Tibial nerve (tissue), 4 donors: ENCODE measurements around the gene GRIFIN. TPM values are rescaled to one million over a fixed set of nuclear protein-coding genes. Genes with fewer than 3 reads are reported as not detected.

ENCODE experiments used
- DNase-seq, 2 donors: peaks; one replicate each; pipeline ENCODE4 v3.0.0-alpha.2; 2019; ENCODE audit warnings: low spot score in 2 of 2
- H3K27ac ChIP-seq, 4 donors: fragments of 200-600 bp; sonication (generic) in 3 of 4; one replicate each; pipeline ENCODE4 v1.5.1; 2017 to 2019; ENCODE audit warnings: mild to moderate bottlenecking in 1 of 4
- H3K27me3 ChIP-seq, 2 donors: fragments of 200-600 bp; sonication (generic) in 1 of 2; one replicate each; pipeline versions ENCODE4 v1.5.1 to v1.6.0; 2017 to 2019
- H3K36me3 ChIP-seq, 3 donors: fragments of 200-600 bp; sonication (generic); one replicate each; pipeline ENCODE4 v1.5.1; 2018 to 2019
- H3K4me1 ChIP-seq, 4 donors: fragments of 200-600 bp; sonication (generic) in 3 of 4; one replicate each; pipeline ENCODE4 v1.5.1; 2017 to 2019
- H3K4me3 ChIP-seq, 4 donors: fragments of 200-600 bp; sonication (generic) in 3 of 4; one replicate each; pipeline ENCODE4 v1.5.1; 2017 to 2019; ENCODE audit warnings: mild to moderate bottlenecking in 1 of 4, moderate library complexity in 1 of 4
- H3K9me3 ChIP-seq, 4 donors: fragments of 200-600 bp; sonication (generic) in 3 of 4; one replicate each; pipeline ENCODE4 v1.5.1; 2017 to 2019
- EP300 ChIP-seq, 2 donors: sonication (generic); formaldehyde crosslinking; IDR thresholded peaks; one replicate each; pipeline ENCODE4 v1.6.1; 2017; ENCODE audit warnings: antibody characterized with exemption in 2 of 2, mild to moderate bottlenecking in 1 of 2
- POLR2A ChIP-seq, 2 donors: fragments of 450-650 bp; IDR thresholded peaks; one replicate each; pipeline ENCODE4 v1.6.1; 2017; ENCODE audit warnings: antibody characterized with exemption in 2 of 2, mild to moderate bottlenecking in 2 of 2, moderate library complexity in 2 of 2
- WGBS, 2 donors: methylation state at CpG; one replicate each; pipeline ENCODE4 v1.1.5; 2018; 5-methylcytosine and 5-hydroxymethylcytosine counted together
- total RNA-seq, 4 donors: library from RNA; depleted of rRNA; stranded (reverse); fragments of >200 nt; gene quantifications; one replicate each; pipeline ENCODE4 v1.1.0, GENCODE V29; 2016
- TF ChIP-seq, protein P1 (sequence below), 5 experiments: fragments of 200-600 bp in 3 of 5; fragments of 450-650 bp in 2 of 5; sonication (generic) in 3 of 5; IDR thresholded peaks; one replicate each; pipeline ENCODE4 v1.5.1; 2016 to 2019; ENCODE audit warnings: antibody characterized with exemption in 5 of 5, mild to moderate bottlenecking in 3 of 5, moderate library complexity in 2 of 5

GRIFIN gene
- total RNA-seq, 4 donors from 2014 or later = not detected

DNA sequence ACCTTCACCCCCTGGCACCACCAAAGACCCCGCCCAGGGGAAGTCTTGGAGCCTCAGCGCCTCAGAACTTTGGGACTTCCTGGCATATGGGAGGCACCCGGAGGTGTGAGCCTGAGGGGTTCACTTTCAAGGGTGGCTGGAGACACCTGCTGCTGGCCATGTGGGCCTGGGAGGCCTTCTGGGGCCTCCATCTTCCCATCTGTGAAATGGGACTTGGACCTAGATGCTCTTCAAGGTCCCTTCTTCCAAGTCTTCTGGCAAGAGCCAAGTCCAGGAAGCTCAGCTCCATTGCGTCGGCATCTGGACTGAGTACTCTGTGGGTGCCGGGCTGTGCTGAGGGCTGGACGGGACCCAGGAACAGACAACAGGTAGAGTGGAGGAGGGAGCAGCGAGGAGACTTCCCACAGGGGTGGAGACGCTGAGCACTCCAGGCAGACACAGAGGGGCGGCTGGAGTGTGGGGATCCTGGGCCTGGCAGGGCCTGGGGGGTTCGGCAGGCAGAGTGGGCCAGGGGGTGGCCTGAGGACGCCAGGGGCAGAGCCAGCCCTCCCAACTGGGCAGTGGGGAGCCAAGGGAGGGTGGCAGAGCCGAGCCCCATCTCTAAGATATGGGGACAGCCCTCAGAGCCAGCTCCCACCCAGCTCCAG, 34.1 kb upstream of the GRIFIN start:
- TF ChIP-seq, protein P1, sequence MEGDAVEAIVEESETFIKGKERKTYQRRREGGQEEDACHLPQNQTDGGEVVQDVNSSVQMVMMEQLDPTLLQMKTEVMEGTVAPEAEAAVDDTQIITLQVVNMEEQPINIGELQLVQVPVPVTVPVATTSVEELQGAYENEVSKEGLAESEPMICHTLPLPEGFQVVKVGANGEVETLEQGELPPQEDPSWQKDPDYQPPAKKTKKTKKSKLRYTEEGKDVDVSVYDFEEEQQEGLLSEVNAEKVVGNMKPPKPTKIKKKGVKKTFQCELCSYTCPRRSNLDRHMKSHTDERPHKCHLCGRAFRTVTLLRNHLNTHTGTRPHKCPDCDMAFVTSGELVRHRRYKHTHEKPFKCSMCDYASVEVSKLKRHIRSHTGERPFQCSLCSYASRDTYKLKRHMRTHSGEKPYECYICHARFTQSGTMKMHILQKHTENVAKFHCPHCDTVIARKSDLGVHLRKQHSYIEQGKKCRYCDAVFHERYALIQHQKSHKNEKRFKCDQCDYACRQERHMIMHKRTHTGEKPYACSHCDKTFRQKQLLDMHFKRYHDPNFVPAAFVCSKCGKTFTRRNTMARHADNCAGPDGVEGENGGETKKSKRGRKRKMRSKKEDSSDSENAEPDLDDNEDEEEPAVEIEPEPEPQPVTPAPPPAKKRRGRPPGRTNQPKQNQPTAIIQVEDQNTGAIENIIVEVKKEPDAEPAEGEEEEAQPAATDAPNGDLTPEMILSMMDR (IDR thresholded peaks at IDR 0.05) = no peak
- no peak for TF ChIP-seq EP300 (IDR thresholded peaks at IDR 0.05)
- no peak for TF ChIP-seq POLR2A (IDR thresholded peaks at IDR 0.05)

DNA sequence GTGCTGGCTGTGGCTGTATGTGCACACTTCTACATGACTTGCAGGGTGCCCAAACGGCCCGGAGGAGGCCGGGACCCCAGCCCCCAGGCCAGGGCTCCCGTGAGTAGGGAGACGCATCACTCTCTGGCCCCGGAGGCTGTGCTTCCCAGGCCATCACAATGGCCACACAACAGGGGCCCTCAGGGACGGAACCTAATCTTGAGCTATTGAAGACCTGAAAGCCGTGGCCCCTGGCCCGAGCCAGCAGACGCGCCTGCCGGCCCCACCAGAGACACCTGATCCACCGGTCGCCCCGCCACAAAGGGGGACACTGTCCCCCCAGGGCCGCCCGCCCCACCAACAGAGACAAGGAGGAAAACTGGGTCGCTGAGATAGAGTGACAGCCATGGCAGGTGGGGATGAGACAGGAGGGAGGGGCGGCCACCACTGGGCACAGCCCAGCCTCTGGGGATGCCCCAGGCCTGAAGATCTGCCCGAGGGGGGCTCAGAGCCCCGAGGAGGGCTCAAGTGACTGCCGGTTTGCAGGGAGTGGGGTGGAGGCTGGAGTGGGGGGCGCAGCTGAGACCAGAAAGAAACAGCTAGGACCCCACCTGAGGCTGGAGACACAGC, 33.2 kb upstream of the GRIFIN start:
- no peaks in the 10 kb centered on the region for H3K36me3 ChIP-seq
- no peaks in the 10 kb centered on the region for H3K27me3 ChIP-seq
- WGBS, 2 donors = 85 to 86% methylated on average over 11 to 17 of the region's 23 CpGs
- H3K9me3 ChIP-seq = no peaks in the 10 kb centered on the region
- TF ChIP-seq POLR2A (IDR thresholded peaks at IDR 0.05) = no peak
- TF ChIP-seq, protein P1 (IDR thresholded peaks at IDR 0.05) = no peak
- no peak for TF ChIP-seq EP300 (IDR thresholded peaks at IDR 0.05)
- no peak for DNase-seq
- peaks cover 0 to 46% (median 29%) of the 10 kb centered on the region in 4 donors for H3K4me1 ChIP-seq
- no peak overlapping the region for H3K4me3 ChIP-seq
- H3K27ac ChIP-seq = peak overlapping the region in 2 of 4 donors; percentile 31 to 58

More for the DNA sequence above, 34.1 kb upstream of the GRIFIN start:
- peak overlapping the region in 2 of 4 donors; percentile 22 to 85 for H3K27ac ChIP-seq
- no peaks in the 10 kb centered on the region for H3K27me3 ChIP-seq
- no peaks in the 10 kb centered on the region for H3K36me3 ChIP-seq
- WGBS, 2 donors = 90 to 92% methylated on average over 12 to 13 of the region's 13 CpGs
- H3K4me1 ChIP-seq = peaks cover 0 to 46% (median 29%) of the 10 kb centered on the region in 4 donors
- no peaks in the 10 kb centered on the region for H3K9me3 ChIP-seq
- no peak for DNase-seq
- no peak overlapping the region for H3K4me3 ChIP-seq

- Histone ChIP-seq H3K36me3 (no peaks in the 10 kb centered on the region), H3K27ac (peak overlapping the region in 3 of 4 donors; percentile 46 to 60 (median 58)), H3K4me1 (peaks cover 0 to 46% (median 29%) of the 10 kb centered on the region in 4 donors), H3K9me3 (no peaks in the 10 kb centered on the region), H3K4me3 (peak overlapping the region in 1 of 4 donors; percentile 1), H3K27me3 (no peaks in the 10 kb centered on the region)
- DNase-seq = peak; percentile 50 to 59
- TF ChIP-seq POLR2A (IDR thresholded peaks at IDR 0.05) = no peak
- peak; percentile 46 to 59 for TF ChIP-seq EP300 (IDR thresholded peaks at IDR 0.05)
- 44 to 52% methylated on average over 31 to 40 of the region's 43 CpGs for WGBS, 2 donors
Measured at GRCh38 chr7:2508327-2509215, 32.4 kb upstream of the GRIFIN start.

DNA sequence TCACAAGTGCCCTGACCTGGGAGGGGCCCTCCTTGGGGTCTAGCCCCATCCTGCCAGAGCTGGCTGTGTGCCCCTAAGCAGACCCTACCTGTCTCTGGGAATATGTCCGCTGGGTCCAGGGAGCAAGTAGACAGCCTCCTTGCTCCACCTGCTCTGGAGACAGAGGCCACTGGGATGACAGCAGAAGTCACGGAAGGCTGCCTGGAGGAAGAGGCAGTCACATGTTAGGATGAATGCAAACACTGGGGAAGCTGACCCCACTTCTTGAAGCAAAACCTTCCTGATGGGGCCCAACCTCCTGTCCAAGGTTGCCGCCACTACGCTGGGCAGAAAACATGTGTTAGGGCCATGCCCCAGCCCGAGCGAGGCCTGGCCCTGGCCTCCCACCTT, 31.7 kb upstream of the GRIFIN start:
- Histone ChIP-seq H3K4me1 (peaks cover 0 to 46% (median 29%) of the 10 kb centered on the region in 4 donors), H3K4me3 (no peak overlapping the region), H3K36me3 (no peaks in the 10 kb centered on the region), H3K27ac (peak overlapping the region in 2 of 4 donors; percentile 29 to 46), H3K27me3 (no peaks in the 10 kb centered on the region), H3K9me3 (no peaks in the 10 kb centered on the region)
- 72 to 83% methylated on average over 1 to 6 of the region's 6 CpGs for WGBS, 2 donors
- DNase-seq = no peak
- TF ChIP-seq, protein P1 (IDR thresholded peaks at IDR 0.05) = no peak
- TF ChIP-seq EP300 (IDR thresholded peaks at IDR 0.05) (no peak), POLR2A (IDR thresholded peaks at IDR 0.05) (no peak)

- H3K4me1 ChIP-seq = peaks cover 0 to 42% (median 27%) of the 10 kb centered on the region in 4 donors
- WGBS, 2 donors = 82 to 88% methylated on average over 25 to 26 of the region's 26 CpGs
- peaks cover 0 to 4% of the 10 kb centered on the region in 2 donors for H3K27me3 ChIP-seq
- H3K9me3 ChIP-seq = no peaks in the 10 kb centered on the region
- H3K36me3 ChIP-seq = no peaks in the 10 kb centered on the region
- H3K4me3 ChIP-seq = no peak overlapping the region
- no peak for DNase-seq
- peak overlapping the region in 1 of 4 donors; percentile 29 for H3K27ac ChIP-seq
- TF ChIP-seq EP300 (IDR thresholded peaks at IDR 0.05) = no peak
- TF ChIP-seq POLR2A (IDR thresholded peaks at IDR 0.05) = no peak
- TF ChIP-seq, protein P1 (IDR thresholded peaks at IDR 0.05) = no peak
Measured at GRCh38 chr7:2507208-2507916, 31.2 kb upstream of the GRIFIN start.
